ENCODE measurements around the gene FAN1. TPM values are rescaled to one million over a fixed set of nuclear protein-coding genes. Genes with fewer than 3 reads are reported as not detected.

FAN1 gene
- total and polyA plus RNA-seq, 9 donors = 18.7 to 26.6 (median 21.0) TPM

DNA sequence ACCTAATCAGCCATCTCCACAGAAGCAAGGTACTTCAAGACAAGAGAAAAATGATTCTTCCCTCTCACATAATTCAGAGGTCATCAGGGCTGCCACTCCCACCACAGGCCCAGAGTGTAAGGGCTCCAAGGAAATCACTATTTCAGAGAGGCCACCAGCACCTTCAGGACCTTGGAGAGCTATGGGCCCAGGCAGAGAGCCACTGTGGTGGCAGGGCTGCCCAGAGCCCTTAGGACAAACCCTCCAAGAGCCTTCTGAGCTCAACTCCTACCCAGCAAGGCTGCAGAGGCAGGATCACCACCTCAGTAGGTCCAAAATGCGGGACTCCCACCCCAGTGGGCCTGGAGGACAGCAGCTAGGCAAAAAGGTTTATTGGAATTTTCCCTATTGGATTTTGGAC is 17.9 kb upstream of the FAN1 start:
- 67% methylated on average over 1 of the region's 1 CpG for WGBS (ENCODE audit: insufficient coverage)

DNA sequence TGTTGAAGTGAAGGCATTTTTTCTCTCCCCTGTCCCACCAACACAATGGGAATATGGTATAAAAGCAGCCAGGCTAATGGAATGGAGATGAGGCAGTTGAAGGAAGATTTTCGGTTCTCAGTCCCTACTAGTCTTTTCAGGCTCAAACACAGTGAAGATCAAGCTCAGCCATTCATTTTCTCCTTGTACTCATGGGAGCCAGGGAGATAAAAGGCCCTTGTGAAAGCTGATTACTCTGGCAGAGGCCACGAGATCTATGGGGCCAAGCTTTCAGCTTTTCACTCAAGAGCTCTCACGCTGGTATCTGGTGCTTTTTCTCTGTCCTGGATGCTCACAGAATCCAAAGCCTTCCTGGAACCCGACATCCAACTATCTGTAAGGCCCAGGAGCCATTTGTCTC is 14.5 kb upstream of the FAN1 start:
- no peaks in the 10 kb centered on the region for H3K36me3 ChIP-seq (ENCODE audit: control insufficient read depth, insufficient read depth, low read length)
- no peaks in the 10 kb centered on the region for H3K9me3 ChIP-seq (replicated peaks; ENCODE audit: control insufficient read depth, low read depth, low read length)
- no peaks in the 10 kb centered on the region for H3K4me1 ChIP-seq (ENCODE audit: control insufficient read depth, insufficient read depth, low read length)
- H3K27me3 ChIP-seq (ENCODE audit: control insufficient read depth, insufficient read depth, low read length) = no peaks in the 10 kb centered on the region
- H3K27ac ChIP-seq (ENCODE audit: low read length) = no peak overlapping the region
- DNase-seq = no peak
- 47% methylated on average over 2 of the region's 4 CpGs for WGBS (ENCODE audit: insufficient coverage)
- no peak overlapping the region for H3K4me3 ChIP-seq (ENCODE audit: low read length)

More for the DNA sequence above, 17.9 kb upstream of the FAN1 start:
- H3K27me3 ChIP-seq (ENCODE audit: control insufficient read depth, insufficient read depth, low read length) = no peaks in the 10 kb centered on the region
- no peak overlapping the region for H3K4me3 ChIP-seq (ENCODE audit: low read length)
- no peaks in the 10 kb centered on the region for H3K4me1 ChIP-seq (ENCODE audit: control insufficient read depth, insufficient read depth, low read length)
- peak; percentile 13 for DNase-seq
- no peaks in the 10 kb centered on the region for H3K9me3 ChIP-seq (replicated peaks; ENCODE audit: control insufficient read depth, low read depth, low read length)
- no peaks in the 10 kb centered on the region for H3K36me3 ChIP-seq (ENCODE audit: control insufficient read depth, insufficient read depth, low read length)
- no peak overlapping the region for H3K27ac ChIP-seq (ENCODE audit: low read length)

DNA sequence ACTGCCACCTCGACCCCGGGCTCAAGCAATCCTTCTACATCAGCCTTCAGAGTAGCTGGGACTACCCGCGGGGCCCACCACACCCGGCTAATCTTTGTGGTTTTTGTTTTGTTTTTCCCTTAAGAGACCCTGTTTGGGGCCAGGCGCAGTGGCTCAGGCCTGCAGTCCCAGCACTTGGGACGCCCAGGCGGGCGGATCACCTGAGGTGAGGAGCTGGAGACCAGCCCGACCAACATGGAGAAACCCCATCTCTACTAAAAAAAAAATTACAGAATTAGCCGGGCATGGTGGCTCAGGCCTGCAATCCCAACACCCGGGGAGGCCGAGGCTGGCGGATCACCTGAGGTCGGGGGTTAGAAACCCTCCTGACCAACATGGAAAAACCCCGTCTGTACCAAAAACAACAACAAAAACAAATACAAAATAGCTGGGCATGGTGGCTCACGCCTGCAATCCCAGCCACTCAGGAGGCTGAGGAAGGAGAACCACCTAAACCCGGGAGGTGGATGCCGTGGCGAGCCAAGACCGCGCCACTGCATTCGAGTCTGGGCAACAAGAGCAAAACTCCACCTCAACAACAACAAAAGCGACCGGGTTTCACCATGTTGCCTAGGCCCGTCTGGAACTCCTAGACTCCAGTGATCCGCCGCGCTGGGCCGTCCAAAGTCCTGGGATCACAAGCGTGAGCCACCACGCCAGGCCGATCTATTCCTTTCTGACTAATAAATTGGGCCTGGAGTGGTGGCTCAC is 8.1 kb upstream of the FAN1 start:
- DNase-seq = no peak
- Histone ChIP-seq H3K4me1 (ENCODE audit: control insufficient read depth, insufficient read depth, low read length) (no peaks in the 10 kb centered on the region), H3K4me3 (ENCODE audit: low read length) (no peak overlapping the region), H3K9me3 (replicated peaks; ENCODE audit: control insufficient read depth, low read depth, low read length) (no peaks in the 10 kb centered on the region), H3K36me3 (ENCODE audit: control insufficient read depth, insufficient read depth, low read length) (no peaks in the 10 kb centered on the region), H3K27me3 (ENCODE audit: control insufficient read depth, insufficient read depth, low read length) (no peaks in the 10 kb centered on the region), H3K27ac (ENCODE audit: low read length) (no peak overlapping the region)
- WGBS (ENCODE audit: insufficient coverage) = 91% methylated on average over 20 of the region's 33 CpGs

DNA sequence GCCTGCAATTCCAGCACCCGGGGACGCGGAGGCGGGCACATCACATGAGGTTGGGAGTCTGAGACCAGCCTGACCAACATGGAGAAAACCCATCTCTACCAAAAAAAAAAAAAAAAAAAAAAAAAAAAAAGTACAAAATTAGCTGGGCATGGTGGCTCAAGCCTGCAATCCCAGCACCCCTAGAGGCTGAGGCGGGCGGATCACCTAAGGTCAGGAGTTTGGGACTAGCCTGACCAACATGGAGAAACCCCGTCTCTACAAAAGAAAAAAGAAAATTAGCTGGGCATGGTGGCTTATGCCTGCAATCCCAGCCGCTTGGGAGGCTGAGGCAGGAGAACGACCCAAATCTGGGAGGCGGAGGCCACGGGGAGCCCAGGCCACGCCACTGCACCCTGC is 7.5 kb upstream of the FAN1 start:
- Histone ChIP-seq H3K27me3 (ENCODE audit: control insufficient read depth, insufficient read depth, low read length) (no peaks in the 10 kb centered on the region), H3K36me3 (ENCODE audit: control insufficient read depth, insufficient read depth, low read length) (no peaks in the 10 kb centered on the region), H3K4me3 (ENCODE audit: low read length) (no peak overlapping the region), H3K27ac (ENCODE audit: low read length) (no peak overlapping the region), H3K9me3 (replicated peaks; ENCODE audit: control insufficient read depth, low read depth, low read length) (no peaks in the 10 kb centered on the region), H3K4me1 (ENCODE audit: control insufficient read depth, insufficient read depth, low read length) (no peaks in the 10 kb centered on the region)
- over 99% methylated on average over 8 of the region's 12 CpGs for WGBS (ENCODE audit: insufficient coverage)
- no peak for DNase-seq

DNA sequence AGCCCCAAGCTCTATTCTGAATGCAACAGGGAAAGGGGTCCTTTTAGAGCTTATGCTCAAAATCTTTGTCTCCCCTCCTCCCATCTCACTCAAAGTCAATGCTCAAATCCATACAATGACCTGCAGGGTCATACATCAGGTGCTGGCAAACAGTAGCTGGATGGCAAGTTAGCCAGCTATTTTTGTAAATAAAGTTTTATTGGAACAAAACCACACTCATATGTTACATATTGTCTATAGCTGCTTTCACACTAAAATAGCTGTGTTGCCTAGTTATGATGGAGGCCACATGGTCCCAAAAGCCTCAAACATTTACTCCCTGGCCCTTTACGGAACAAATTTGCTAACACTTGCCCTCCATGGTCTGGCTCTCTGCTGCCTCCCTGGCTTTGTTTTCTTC is 1.8 kb upstream of the FAN1 start:
- no peak overlapping the region for H3K4me3 ChIP-seq (ENCODE audit: low read length)
- no peaks in the 10 kb centered on the region for H3K27me3 ChIP-seq (ENCODE audit: control insufficient read depth, insufficient read depth, low read length)
- peaks cover 5% of the 10 kb centered on the region for H3K4me1 ChIP-seq (ENCODE audit: control insufficient read depth, insufficient read depth, low read length)
- WGBS (ENCODE audit: insufficient coverage) = 88% methylated on average over 1 of the region's 1 CpG
- DNase-seq = no peak
- H3K36me3 ChIP-seq (ENCODE audit: control insufficient read depth, insufficient read depth, low read length) = peaks cover 2% of the 10 kb centered on the region
- no peak overlapping the region for H3K27ac ChIP-seq (ENCODE audit: low read length)
- H3K9me3 ChIP-seq (replicated peaks; ENCODE audit: control insufficient read depth, low read depth, low read length) = no peaks in the 10 kb centered on the region

DNA sequence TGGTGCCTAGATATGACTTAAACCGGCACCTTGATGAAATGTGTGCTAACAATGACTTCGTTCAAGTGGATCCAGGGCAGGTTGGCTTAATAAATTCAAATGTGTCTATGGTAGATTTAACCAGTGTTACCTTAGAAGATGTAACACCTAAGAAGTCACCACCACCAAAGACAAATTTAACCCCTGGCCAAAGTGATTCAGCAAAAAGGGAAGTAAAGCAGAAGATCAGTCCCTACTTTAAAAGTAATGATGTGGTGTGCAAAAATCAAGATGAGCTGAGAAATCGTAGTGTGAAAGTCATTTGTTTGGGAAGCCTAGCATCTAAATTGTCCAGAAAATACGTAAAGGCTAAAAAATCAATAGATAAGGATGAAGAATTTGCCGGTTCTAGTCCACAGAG is 1.1 kb downstream of the FAN1 start:
- peaks cover 5% of the 10 kb centered on the region for H3K4me1 ChIP-seq (ENCODE audit: control insufficient read depth, insufficient read depth, low read length)
- no peak overlapping the region for H3K27ac ChIP-seq (ENCODE audit: low read length)
- no peaks in the 10 kb centered on the region for H3K27me3 ChIP-seq (ENCODE audit: control insufficient read depth, insufficient read depth, low read length)
- no peak overlapping the region for H3K4me3 ChIP-seq (ENCODE audit: low read length)
- no peak for DNase-seq
- WGBS (ENCODE audit: insufficient coverage) = 96% methylated on average over 2 of the region's 5 CpGs
- H3K9me3 ChIP-seq (replicated peaks; ENCODE audit: control insufficient read depth, low read depth, low read length) = no peaks in the 10 kb centered on the region
- peaks cover 14% of the 10 kb centered on the region for H3K36me3 ChIP-seq (ENCODE audit: control insufficient read depth, insufficient read depth, low read length)

DNA sequence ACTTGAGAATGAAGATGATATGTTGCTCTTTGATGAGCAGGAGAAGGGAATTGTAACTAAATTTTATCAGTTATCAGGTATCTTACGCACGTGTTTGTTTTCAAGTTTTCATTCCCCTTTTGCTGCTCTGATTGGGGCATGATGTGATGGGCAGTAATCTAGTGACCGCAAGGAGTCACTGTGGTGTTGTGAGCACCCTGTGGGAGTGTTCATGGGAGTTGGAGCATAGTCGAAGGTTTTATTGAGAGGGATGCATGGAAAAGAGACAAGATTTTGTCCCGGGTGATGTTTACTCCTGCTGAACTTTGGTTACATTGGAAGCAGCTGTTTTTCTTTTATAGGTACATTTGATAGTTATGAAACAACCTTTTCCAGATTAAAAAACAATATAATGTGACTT is 2.1 kb downstream of the FAN1 start:
- DNase-seq = no peak
- Histone ChIP-seq H3K9me3 (replicated peaks; ENCODE audit: control insufficient read depth, low read depth, low read length) (no peaks in the 10 kb centered on the region), H3K4me1 (ENCODE audit: control insufficient read depth, insufficient read depth, low read length) (peaks cover 5% of the 10 kb centered on the region), H3K36me3 (ENCODE audit: control insufficient read depth, insufficient read depth, low read length) (peaks cover 16% of the 10 kb centered on the region), H3K27ac (ENCODE audit: low read length) (no peak overlapping the region), H3K27me3 (ENCODE audit: control insufficient read depth, insufficient read depth, low read length) (no peaks in the 10 kb centered on the region), H3K4me3 (ENCODE audit: low read length) (no peak overlapping the region)
- WGBS (ENCODE audit: insufficient coverage) = 73% methylated on average over 4 of the region's 5 CpGs

DNA sequence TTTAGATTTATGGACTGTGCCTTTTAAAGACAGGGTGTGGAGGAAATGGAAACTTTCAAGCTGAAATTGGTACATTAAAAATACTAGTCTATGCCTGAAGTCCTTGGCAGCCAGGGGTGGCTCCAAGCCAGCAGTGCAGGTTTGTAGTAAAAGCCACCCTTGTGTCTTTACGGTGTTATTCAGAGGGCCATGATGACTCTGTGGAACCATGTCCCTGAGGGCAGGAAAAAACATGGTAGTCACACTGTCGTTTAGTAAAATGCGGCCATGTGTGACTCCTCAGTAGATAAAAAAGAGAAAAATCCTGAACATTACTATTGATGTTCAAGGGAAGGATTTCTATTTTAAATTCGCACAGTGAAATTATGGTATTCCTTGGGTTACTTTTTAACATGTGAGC is 2.7 kb downstream of the FAN1 start:
- Histone ChIP-seq H3K36me3 (ENCODE audit: control insufficient read depth, insufficient read depth, low read length) (peaks cover 16% of the 10 kb centered on the region), H3K27ac (ENCODE audit: low read length) (no peak overlapping the region), H3K9me3 (replicated peaks; ENCODE audit: control insufficient read depth, low read depth, low read length) (no peaks in the 10 kb centered on the region), H3K4me1 (ENCODE audit: control insufficient read depth, insufficient read depth, low read length) (peaks cover 5% of the 10 kb centered on the region), H3K27me3 (ENCODE audit: control insufficient read depth, insufficient read depth, low read length) (no peaks in the 10 kb centered on the region), H3K4me3 (ENCODE audit: low read length) (no peak overlapping the region)
- 82% methylated on average over 3 of the region's 4 CpGs for WGBS (ENCODE audit: insufficient coverage)
- no peak for DNase-seq

DNA sequence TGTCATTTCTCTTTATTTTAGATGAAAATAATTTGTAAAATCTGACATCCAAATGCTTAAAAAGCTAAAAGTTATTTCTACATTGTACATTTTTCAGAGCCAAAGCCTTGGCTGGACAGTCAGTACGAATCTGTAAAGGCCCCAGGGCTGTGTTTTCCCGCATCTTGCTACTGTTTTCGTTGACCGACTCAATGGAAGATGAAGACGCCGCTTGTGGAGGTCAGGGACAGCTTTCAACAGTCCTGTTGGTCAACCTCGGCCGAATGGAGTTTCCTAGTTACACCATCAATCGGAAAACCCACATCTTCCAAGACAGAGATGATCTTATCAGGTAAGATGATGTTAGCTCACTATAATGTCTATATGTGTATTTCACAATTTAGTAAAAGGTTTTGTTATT is 10.0 kb downstream of the FAN1 start:
- H3K4me3 ChIP-seq (ENCODE audit: low read length) = no peak overlapping the region
- H3K27me3 ChIP-seq (ENCODE audit: control insufficient read depth, insufficient read depth, low read length) = no peaks in the 10 kb centered on the region
- no peak overlapping the region for H3K27ac ChIP-seq (ENCODE audit: low read length)
- WGBS (ENCODE audit: insufficient coverage) = 99% methylated on average over 6 of the region's 9 CpGs
- peaks cover 41% of the 10 kb centered on the region for H3K36me3 ChIP-seq (ENCODE audit: control insufficient read depth, insufficient read depth, low read length)
- no peak for DNase-seq
- H3K4me1 ChIP-seq (ENCODE audit: control insufficient read depth, insufficient read depth, low read length) = no peaks in the 10 kb centered on the region
- no peaks in the 10 kb centered on the region for H3K9me3 ChIP-seq (replicated peaks; ENCODE audit: control insufficient read depth, low read depth, low read length)

DNA sequence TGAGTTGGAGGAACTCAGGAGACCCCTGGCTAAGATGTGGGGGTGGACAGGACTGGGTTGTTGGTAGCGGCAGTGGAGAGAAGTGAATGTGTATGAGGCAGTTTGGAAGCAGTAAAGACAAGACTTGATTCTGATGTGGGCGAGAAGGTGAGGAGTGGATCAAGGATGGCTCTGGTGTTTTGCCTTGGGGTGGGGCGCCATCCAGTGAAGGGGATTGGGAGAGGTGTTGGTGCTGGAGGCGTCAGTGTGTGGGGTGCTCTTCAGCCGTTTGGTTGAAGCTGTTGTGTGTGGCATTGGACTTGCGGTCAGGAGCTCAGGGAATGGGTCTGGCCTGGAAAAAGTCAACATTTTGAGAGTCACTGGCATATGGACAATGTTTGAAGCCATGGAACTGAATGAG is 13.3 kb downstream of the FAN1 start:
- Histone ChIP-seq H3K36me3 (ENCODE audit: control insufficient read depth, insufficient read depth, low read length) (peaks cover 43% of the 10 kb centered on the region), H3K4me3 (ENCODE audit: low read length) (no peak overlapping the region), H3K9me3 (replicated peaks; ENCODE audit: control insufficient read depth, low read depth, low read length) (no peaks in the 10 kb centered on the region), H3K27me3 (ENCODE audit: control insufficient read depth, insufficient read depth, low read length) (no peaks in the 10 kb centered on the region), H3K27ac (ENCODE audit: low read length) (no peak overlapping the region), H3K4me1 (ENCODE audit: control insufficient read depth, insufficient read depth, low read length) (peaks cover 15% of the 10 kb centered on the region)
- WGBS (ENCODE audit: insufficient coverage) = 66% methylated on average over 6 of the region's 6 CpGs
- DNase-seq = no peak

DNA sequence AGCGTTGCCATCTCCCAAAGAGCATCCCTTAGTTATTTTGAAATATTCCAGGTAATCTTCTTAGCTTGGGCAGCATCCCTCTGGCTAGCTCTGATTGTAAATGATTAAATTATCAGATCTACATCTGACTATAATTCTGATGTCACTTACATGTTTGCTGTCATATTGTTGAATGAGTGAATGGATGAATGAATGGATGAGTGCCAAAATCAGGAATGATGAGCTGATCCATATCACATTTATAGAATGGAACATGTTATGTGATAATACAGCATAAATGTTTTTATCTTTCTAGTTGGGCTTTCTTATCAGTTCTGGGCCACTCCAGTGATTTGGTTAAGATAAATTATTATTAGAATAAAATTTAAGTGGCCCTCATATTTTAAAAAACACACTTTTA is 14.0 kb downstream of the FAN1 start:
- Histone ChIP-seq H3K4me1 (ENCODE audit: control insufficient read depth, insufficient read depth, low read length) (peaks cover 19% of the 10 kb centered on the region), H3K9me3 (replicated peaks; ENCODE audit: control insufficient read depth, low read depth, low read length) (no peaks in the 10 kb centered on the region), H3K27ac (ENCODE audit: low read length) (no peak overlapping the region), H3K4me3 (ENCODE audit: low read length) (no peak overlapping the region), H3K36me3 (ENCODE audit: control insufficient read depth, insufficient read depth, low read length) (peaks cover 41% of the 10 kb centered on the region), H3K27me3 (ENCODE audit: control insufficient read depth, insufficient read depth, low read length) (no peaks in the 10 kb centered on the region)
- DNase-seq = no peak
- WGBS (ENCODE audit: insufficient coverage) = no CpG with 5 or more reads among the region's 1 CpG
